SU-DHL-6 (cell line): ENCODE results near the gene CLTRN.

Experiments used
- EZH2phosphoT487 ChIP-seq: fragments of 200-600 bp; sonication (generic), shearing (Covaris generic); conservative IDR thresholded peaks from 2 replicates; pipeline ENCODE4 v1.6.1; 2018; ENCODE audit warnings: mild to moderate bottlenecking, antibody characterized with exemption, low read length, moderate library complexity, mixed read lengths
- TF ChIP-seq, protein P1 (sequence below): fragments of 200-600 bp; sonication (generic); IDR thresholded peaks from one replicate; pipeline ENCODE4 v1.5.1; 2017; ENCODE audit warnings: antibody characterized with exemption, mild to moderate bottlenecking, low read length, moderate library complexity; ENCODE audit not compliant: insufficient read depth, poor library complexity, severe bottlenecking

DNA sequence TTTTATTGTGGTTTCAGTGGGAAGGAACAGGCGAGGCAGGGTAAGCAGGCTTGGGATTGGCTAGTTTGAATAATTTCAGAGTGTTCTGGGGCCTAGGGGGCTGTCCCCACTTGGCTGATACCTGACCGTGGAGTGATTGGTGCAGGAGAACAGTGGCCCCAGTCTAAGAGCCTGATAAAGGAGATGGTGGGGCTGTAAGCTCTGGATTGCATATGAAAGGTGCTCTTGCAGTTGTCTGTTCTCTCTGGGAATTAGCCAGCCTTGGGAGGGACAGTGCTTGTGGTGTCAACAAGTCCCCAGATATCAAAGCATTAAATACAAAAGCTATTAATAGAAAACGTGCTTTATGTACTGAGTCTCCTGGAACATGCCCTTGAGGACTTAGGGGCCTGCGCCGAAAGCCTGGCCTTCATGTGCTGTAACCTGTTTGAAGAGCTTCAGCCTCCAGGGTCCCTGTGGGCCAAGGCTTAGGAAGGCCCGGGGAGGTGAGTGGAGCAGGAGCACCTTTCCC is 30.4 kb upstream of the CLTRN start:
- TF ChIP-seq, protein P1, sequence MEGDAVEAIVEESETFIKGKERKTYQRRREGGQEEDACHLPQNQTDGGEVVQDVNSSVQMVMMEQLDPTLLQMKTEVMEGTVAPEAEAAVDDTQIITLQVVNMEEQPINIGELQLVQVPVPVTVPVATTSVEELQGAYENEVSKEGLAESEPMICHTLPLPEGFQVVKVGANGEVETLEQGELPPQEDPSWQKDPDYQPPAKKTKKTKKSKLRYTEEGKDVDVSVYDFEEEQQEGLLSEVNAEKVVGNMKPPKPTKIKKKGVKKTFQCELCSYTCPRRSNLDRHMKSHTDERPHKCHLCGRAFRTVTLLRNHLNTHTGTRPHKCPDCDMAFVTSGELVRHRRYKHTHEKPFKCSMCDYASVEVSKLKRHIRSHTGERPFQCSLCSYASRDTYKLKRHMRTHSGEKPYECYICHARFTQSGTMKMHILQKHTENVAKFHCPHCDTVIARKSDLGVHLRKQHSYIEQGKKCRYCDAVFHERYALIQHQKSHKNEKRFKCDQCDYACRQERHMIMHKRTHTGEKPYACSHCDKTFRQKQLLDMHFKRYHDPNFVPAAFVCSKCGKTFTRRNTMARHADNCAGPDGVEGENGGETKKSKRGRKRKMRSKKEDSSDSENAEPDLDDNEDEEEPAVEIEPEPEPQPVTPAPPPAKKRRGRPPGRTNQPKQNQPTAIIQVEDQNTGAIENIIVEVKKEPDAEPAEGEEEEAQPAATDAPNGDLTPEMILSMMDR: no peak
- no peak for TF ChIP-seq EZH2phosphoT487
